ENCODE measurements around the gene DUSP1. TPM values are rescaled to one million over a fixed set of nuclear protein-coding genes. Genes with fewer than 3 reads are reported as not detected.

DUSP1 gene
- total and polyA plus RNA-seq, 9 donors, result 38.0 to 167 (median 93.5) TPM

GRCh38 chr5:172723508-172723907 is 47.5 kb downstream of the DUSP1 start:
- 54% methylated on average over 1 of the region's 2 CpGs for WGBS (ENCODE audit: insufficient coverage)
- no peak overlapping the region for H3K4me3 ChIP-seq (ENCODE audit: low read length)
- H3K4me1 ChIP-seq (ENCODE audit: control insufficient read depth, insufficient read depth, low read length), result peaks cover 22% of the 10 kb centered on the region
- H3K27me3 ChIP-seq (ENCODE audit: control insufficient read depth, insufficient read depth, low read length), result no peaks in the 10 kb centered on the region
- no peaks in the 10 kb centered on the region for H3K9me3 ChIP-seq (replicated peaks; ENCODE audit: control insufficient read depth, low read depth, low read length)
- DNase-seq, result no peak
- H3K27ac ChIP-seq (ENCODE audit: low read length), result no peak overlapping the region
- no peaks in the 10 kb centered on the region for H3K36me3 ChIP-seq (ENCODE audit: control insufficient read depth, insufficient read depth, low read length)

DNA sequence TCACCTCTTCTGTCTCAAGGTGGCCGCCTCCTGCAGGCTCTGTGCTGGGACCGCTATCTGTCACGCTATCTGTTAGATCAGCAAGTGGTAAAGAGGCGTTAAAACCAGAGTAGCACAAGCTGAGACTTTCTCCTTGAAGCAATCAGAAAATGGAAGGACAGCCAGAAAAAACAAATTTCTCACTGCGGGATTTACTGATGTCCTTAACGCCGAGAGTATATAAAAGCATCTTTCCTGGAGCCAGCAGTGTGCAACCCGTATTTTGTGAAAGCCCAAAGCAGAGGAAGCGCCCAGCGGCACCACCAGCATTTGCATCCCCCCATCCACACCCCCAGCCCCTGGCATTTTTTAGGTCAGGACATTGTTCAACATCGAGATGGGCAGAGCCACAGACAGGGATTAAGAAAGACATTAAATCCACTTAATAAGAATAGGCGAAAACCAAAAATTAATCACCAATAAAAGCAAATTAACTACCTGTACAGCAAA is 48.6 kb downstream of the DUSP1 start:
- no peak for DNase-seq
- Histone ChIP-seq H3K4me3 (ENCODE audit: low read length) (no peak overlapping the region), H3K9me3 (replicated peaks; ENCODE audit: control insufficient read depth, low read depth, low read length) (no peaks in the 10 kb centered on the region), H3K27ac (ENCODE audit: low read length) (no peak overlapping the region), H3K36me3 (ENCODE audit: control insufficient read depth, insufficient read depth, low read length) (no peaks in the 10 kb centered on the region), H3K27me3 (ENCODE audit: control insufficient read depth, insufficient read depth, low read length) (no peaks in the 10 kb centered on the region), H3K4me1 (ENCODE audit: control insufficient read depth, insufficient read depth, low read length) (peaks cover 24% of the 10 kb centered on the region)
- 38% methylated on average over 5 of the region's 12 CpGs for WGBS (ENCODE audit: insufficient coverage)

DNA sequence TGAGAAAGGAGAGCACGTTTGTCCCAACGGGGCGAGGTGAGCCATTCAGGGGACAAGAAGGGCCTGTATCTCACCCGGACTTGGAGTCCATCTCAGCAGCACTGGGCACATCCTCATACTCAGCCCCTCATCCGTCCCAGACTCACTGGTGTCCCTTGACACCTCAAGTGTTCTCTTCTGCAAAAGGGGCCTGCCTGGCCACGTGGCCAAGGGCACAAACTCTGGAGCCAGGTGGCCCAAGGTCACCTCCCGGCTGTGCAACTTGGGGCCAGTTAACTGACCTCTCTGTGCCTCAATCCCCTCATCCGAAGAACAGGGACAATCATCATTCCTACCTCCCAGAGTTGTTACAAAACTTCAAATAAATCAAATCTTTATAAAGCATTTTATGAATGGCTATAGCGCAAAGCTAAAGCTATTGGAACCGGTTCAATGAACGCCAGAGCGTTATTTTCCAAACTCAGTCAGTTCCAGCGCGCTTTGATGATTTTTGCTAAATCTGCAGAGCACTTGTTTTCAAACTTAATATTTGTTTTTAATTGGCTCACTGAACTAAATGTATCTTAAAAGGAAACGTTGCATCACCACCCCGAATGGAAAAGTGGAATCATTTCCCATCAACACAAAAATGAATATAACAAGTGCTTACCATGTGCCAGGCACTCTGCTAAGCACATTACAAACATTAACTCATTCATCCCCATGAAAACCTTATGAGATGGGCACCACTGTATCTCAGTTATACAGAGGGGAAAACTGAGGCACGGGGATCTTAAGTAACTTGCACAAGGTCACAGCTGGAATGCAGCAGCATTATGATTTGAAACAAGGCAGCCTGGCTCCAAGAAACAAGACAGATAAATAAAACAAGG is 49.3 kb downstream of the DUSP1 start:
- Histone ChIP-seq H3K4me3 (ENCODE audit: low read length) (no peak overlapping the region), H3K4me1 (ENCODE audit: control insufficient read depth, insufficient read depth, low read length) (peaks cover 27% of the 10 kb centered on the region), H3K27me3 (ENCODE audit: control insufficient read depth, insufficient read depth, low read length) (no peaks in the 10 kb centered on the region), H3K9me3 (replicated peaks; ENCODE audit: control insufficient read depth, low read depth, low read length) (no peaks in the 10 kb centered on the region), H3K36me3 (ENCODE audit: control insufficient read depth, insufficient read depth, low read length) (no peaks in the 10 kb centered on the region), H3K27ac (ENCODE audit: low read length) (peak overlapping the region; percentile 2)
- WGBS (ENCODE audit: insufficient coverage), result 53% methylated on average over 8 of the region's 17 CpGs
- peak; percentile 93 for DNase-seq

GRCh38 chr5:172720655-172721054 is 50.3 kb downstream of the DUSP1 start:
- H3K27ac ChIP-seq (ENCODE audit: low read length), result no peak overlapping the region
- H3K27me3 ChIP-seq (ENCODE audit: control insufficient read depth, insufficient read depth, low read length), result no peaks in the 10 kb centered on the region
- no peaks in the 10 kb centered on the region for H3K36me3 ChIP-seq (ENCODE audit: control insufficient read depth, insufficient read depth, low read length)
- H3K4me1 ChIP-seq (ENCODE audit: control insufficient read depth, insufficient read depth, low read length), result peaks cover 30% of the 10 kb centered on the region
- H3K4me3 ChIP-seq (ENCODE audit: low read length), result no peak overlapping the region
- no peak for DNase-seq
- WGBS (ENCODE audit: insufficient coverage), result 93% methylated on average over 3 of the region's 5 CpGs
- H3K9me3 ChIP-seq (replicated peaks; ENCODE audit: control insufficient read depth, low read depth, low read length), result no peaks in the 10 kb centered on the region

DNA sequence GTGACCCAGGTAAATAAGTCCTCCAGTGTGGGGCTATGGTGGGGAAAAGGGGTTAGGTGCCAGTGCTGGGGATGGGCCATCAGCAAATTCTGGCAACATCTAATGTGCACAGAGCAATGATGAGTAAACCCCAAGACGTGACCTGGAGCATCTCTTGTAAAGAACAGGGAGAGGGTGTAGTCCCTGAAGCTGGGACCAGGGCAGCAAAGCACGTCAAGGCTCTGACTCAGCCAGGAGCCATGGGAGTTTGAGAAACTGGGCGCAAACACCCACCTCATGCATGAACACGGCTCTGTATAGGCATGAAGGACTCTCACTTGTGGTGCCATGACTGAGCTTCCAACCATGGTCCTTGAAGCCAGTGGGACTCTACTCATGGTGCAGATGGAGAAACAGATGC is 51.8 kb downstream of the DUSP1 start:
- DNase-seq, result no peak
- Histone ChIP-seq H3K27ac (ENCODE audit: low read length) (no peak overlapping the region), H3K36me3 (ENCODE audit: control insufficient read depth, insufficient read depth, low read length) (no peaks in the 10 kb centered on the region), H3K9me3 (replicated peaks; ENCODE audit: control insufficient read depth, low read depth, low read length) (no peaks in the 10 kb centered on the region), H3K27me3 (ENCODE audit: control insufficient read depth, insufficient read depth, low read length) (no peaks in the 10 kb centered on the region), H3K4me3 (ENCODE audit: low read length) (no peak overlapping the region), H3K4me1 (ENCODE audit: control insufficient read depth, insufficient read depth, low read length) (peaks cover 33% of the 10 kb centered on the region)
- WGBS (ENCODE audit: insufficient coverage), result 86% methylated on average over 2 of the region's 4 CpGs

GRCh38 chr5:172718527-172719114 is 52.4 kb downstream of the DUSP1 start:
- Histone ChIP-seq H3K27me3 (ENCODE audit: control insufficient read depth, insufficient read depth, low read length) (no peaks in the 10 kb centered on the region), H3K9me3 (replicated peaks; ENCODE audit: control insufficient read depth, low read depth, low read length) (no peaks in the 10 kb centered on the region), H3K4me3 (ENCODE audit: low read length) (no peak overlapping the region), H3K36me3 (ENCODE audit: control insufficient read depth, insufficient read depth, low read length) (no peaks in the 10 kb centered on the region), H3K27ac (ENCODE audit: low read length) (no peak overlapping the region), H3K4me1 (ENCODE audit: control insufficient read depth, insufficient read depth, low read length) (peaks cover 37% of the 10 kb centered on the region)
- no peak for DNase-seq
- WGBS (ENCODE audit: insufficient coverage), result 94% methylated on average over 3 of the region's 3 CpGs

Other genes with a start within 250 kb of the DUSP1 start
- gene NEURL1B, start 129.9 kb downstream of the DUSP1 start, total RNA-seq, result 27.3 TPM
- gene NEURL1B, start 129.9 kb downstream of the DUSP1 start, polyA plus RNA-seq (ENCODE audit: insufficient read depth in 1 of 8, insufficient read length in 8 of 8, low replicate concordance in 1 of 8), result 10 to 100 TPM; 32.0 to 45.2 (median 37.6) TPM
- gene ERGIC1, start 63.1 kb upstream of the DUSP1 start, total RNA-seq, result 58.8 TPM
- 100 to 1,000 TPM in 3 of 8 donors, 10 to 100 TPM in 5; 78.2 to 102 (median 97.7) TPM for gene ERGIC1, start 63.1 kb upstream of the DUSP1 start, polyA plus RNA-seq (ENCODE audit: insufficient read depth in 1 of 8, insufficient read length in 8 of 8, low replicate concordance in 1 of 8)
- gene RPL26L1, start 188.2 kb upstream of the DUSP1 start, total RNA-seq, result 39.7 TPM
- gene RPL26L1, start 188.2 kb upstream of the DUSP1 start, polyA plus RNA-seq (ENCODE audit: insufficient read depth in 1 of 8, insufficient read length in 8 of 8, low replicate concordance in 1 of 8), result 10 to 100 TPM; 34.5 to 51.2 (median 41.4) TPM
- 92.4 TPM for gene ATP6V0E1, start 212.6 kb upstream of the DUSP1 start, total RNA-seq
- gene ATP6V0E1, start 212.6 kb upstream of the DUSP1 start, polyA plus RNA-seq (ENCODE audit: insufficient read depth in 1 of 8, insufficient read length in 8 of 8, low replicate concordance in 1 of 8), result 100 to 1,000 TPM in 4 of 8 donors, 10 to 100 TPM in 4; 85.8 to 115 (median 103) TPM

Measured in muscle of leg (tissue), 11 donors.